DOHH2 (cell line): ENCODE data around the gene PCDHGA11.
A peak's percentile ranks its signal among the peaks of the same experiment; 100 is the strongest.

ENCODE experiments used
- EZH2phosphoT487 ChIP-seq: fragments of 200-600 bp; sonication (generic); IDR thresholded peaks from 2 replicates; pipeline ENCODE4 v1.6.1; 2017; ENCODE audit warnings: borderline replicate concordance, mild to moderate bottlenecking, antibody characterized with exemption, low read length, moderate library complexity, mixed read lengths
- TF ChIP-seq, protein P1 (sequence below): fragments of 200-600 bp; sonication (generic); IDR thresholded peaks from one replicate; pipeline ENCODE4 v1.5.1; 2014; ENCODE audit warnings: antibody characterized with exemption, mild to moderate bottlenecking, low read depth, low read length; ENCODE audit not compliant: poor library complexity, severe bottlenecking

DNA sequence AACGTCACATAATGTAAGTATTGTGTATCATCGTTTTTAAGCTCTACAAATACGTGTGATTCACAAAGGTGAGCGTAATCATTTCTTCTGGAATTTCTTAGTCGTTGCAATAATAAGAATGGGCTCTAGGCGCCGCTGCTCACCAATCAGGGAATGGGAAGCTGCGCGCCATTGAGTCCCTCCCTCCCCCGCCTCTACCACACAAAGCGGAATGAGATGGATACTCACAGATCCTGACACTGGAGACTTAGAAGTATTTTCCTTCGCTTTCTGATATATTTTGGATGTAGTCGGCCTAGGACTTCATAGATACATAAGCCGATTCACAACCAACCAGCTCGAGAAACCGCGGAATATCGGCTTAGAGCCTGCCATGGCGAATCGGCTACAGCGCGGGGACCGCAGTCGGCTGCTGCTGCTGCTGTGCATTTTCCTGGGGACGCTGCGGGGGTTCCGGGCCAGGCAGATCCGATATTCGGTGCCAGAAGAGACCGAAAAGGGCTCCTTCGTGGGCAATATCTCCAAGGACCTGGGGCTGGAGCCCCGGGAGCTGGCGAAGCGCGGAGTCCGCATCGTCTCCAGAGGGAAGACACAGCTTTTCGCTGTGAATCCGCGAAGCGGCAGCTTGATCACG is at the start of gene PCDHGA11:
- TF ChIP-seq, protein P1, sequence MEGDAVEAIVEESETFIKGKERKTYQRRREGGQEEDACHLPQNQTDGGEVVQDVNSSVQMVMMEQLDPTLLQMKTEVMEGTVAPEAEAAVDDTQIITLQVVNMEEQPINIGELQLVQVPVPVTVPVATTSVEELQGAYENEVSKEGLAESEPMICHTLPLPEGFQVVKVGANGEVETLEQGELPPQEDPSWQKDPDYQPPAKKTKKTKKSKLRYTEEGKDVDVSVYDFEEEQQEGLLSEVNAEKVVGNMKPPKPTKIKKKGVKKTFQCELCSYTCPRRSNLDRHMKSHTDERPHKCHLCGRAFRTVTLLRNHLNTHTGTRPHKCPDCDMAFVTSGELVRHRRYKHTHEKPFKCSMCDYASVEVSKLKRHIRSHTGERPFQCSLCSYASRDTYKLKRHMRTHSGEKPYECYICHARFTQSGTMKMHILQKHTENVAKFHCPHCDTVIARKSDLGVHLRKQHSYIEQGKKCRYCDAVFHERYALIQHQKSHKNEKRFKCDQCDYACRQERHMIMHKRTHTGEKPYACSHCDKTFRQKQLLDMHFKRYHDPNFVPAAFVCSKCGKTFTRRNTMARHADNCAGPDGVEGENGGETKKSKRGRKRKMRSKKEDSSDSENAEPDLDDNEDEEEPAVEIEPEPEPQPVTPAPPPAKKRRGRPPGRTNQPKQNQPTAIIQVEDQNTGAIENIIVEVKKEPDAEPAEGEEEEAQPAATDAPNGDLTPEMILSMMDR, result peak; percentile 68
- TF ChIP-seq EZH2phosphoT487, result no peak
